GM18502 (cell line): ENCODE results near the gene ATP5PB.

Experiments used
- ATAC-seq: cut with Tn5 transposase; IDR thresholded peaks from one replicate; pipeline ENCODE4 v1.9.1; 2021; ENCODE audit warnings: mild to moderate bottlenecking; ENCODE audit not compliant: unreplicated experiment, poor library complexity

The ATP5PB gene

DNA sequence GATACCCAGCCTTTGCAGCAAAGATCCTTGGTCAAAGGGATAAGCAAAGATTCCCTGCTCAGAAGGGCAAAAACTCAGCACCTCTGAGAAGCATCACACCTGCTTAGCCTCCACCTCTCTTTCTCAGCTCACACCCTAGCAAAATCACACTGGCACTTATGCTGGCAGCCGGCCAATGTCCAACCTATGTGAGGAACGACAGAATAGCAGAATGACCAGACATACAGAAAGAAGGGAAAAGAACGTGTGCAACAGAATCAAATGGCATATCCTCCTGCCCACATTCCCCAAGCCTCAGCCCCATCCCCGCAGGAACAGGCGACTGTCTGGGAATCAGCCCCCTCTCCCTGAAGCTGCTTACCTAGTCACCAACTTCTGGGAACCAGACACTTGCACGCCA, 54.8 kb downstream of the ATP5PB start:
- no peak for ATAC-seq

DNA sequence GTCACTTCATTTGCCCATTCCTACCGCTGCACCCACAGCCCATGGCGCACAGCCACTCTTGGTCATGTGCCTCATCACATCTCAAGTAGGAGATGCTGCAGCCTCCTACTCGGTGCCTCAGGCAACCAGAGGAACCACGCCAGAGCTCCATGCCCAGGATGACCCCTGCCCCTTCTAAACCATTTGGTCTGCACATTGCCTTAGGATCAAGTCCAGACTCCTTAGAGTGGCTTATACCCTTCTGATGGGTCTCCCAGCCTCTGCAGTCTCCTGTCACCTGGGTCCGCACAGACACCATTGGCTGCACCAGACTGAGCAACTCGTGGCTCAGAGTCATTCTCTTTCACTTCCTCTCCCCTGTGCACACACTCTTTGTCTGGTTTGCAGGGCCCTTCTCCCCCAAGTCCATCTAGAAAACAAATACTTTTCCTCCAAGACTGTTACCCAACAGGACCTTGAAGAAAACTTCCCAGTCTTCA, 56.4 kb downstream of the ATP5PB start:
- ATAC-seq, result peak; percentile 52

DNA sequence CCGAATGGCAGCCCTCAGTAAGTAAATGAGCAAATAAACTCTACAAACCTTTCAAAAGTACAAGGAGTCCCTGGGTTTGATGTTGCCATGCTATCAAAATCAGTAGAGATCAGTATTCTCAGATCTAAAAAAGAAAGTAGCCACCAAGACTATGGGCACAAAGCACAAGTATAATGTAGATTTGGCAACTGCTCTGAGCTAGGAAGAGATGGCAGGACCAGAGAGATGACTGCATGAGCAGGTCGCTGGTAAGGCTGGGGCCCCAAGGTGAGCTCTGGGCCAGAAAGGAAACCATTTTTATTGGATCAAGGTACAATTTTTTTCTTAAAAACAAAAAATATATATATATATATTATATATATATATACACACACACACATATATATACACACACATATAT, 57.3 kb downstream of the ATP5PB start:
- ATAC-seq, result no peak

DNA sequence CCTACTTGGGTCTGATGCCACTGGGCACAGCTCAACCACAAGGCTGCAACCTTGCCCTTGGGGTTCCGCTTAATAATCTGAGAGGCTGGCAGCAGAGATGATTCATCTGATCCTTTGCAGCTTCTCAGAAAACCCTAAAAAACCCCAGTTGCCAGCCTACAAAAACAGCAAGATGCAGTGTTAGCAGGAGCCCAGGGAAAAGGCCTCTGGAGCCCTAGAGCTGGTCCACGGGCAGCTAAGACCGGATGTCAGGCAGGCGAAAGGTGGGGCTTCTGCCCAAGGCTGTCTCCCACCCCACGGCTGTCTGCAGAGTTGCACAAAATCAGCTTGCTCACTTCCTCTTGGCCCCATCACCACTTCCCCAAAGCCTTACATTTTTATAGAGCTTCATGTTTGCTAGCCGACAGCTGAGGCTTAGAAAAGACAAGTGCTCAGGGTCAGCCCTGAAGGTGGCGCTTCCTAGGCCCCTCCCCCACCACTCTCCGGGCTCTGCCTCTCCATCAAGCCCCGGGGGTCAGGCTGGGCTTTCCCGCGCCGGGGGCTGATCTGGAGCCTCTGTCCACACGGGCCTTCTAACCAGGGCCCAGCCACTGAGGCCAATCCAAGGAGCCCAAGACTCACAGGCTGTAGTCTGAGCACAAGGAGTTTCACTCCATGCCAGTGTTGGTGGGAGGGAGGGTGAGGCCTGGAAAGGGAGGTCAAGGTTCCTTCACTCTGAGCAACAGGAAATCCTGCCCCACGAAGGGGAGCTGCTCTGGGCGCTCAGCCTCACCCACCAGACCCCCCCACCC, 58.3 kb downstream of the ATP5PB start:
- ATAC-seq, result peak; percentile 47

DNA sequence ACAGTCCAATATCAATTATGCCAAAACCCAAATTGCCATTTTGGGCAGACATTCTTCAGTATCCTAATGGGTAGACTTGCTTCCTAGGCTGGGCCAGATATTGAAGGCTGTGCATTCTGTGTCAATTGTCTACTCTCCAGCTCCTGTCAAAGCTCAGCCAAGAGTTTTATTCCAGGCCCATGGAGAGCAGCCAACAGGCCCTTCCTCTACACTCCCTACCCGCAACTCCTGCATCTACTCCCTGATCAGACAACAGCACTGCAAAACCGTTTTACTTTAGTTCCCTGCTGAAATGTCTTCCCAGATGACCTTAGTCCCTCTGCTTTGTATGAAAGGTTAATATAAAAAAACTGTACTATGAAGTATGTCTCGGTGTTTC, 60.7 kb downstream of the ATP5PB start:
- no peak for ATAC-seq

DNA sequence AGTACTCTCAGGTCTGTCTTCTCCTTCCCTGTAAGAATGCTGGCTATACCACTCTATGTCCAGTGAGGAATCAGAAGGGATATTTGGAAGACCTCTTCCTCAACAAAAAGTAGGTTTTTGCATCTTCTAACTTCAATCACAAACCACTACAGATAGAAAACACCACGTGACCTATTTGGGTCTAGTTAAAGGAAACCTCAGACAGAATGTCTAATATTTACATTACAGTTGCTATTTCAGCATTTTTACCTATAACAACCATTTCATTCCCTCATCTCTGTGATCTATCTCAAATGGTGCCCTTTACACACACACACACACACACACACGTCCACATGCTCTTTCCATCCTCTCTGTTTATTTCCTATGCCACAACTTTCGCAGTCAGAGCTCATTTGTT, 62.1 kb downstream of the ATP5PB start:
- no peak for ATAC-seq
